NCI-H1694 (cell line): ENCODE data around the gene INSC.

Experiments
- DNase-seq: peaks from one replicate; lab custom pipeline; 2025; lab: John Stamatoyannopoulos, UW

INSC gene

GRCh38 chr11:15217416-15217815 lies 102.7 kb downstream of the INSC start:
- DNase-seq = no peak

- no peak for DNase-seq
These were observed 108.1 kb downstream of the INSC start for GRCh38 chr11:15222777-15223176.

- DNase-seq = no peak
These were observed 108.6 kb downstream of the INSC start for GRCh38 chr11:15223318-15223717.

- DNase-seq = no peak
These were observed 109.7 kb downstream of the INSC start for GRCh38 chr11:15224466-15224865.

- DNase-seq = no peak
These were observed 112.3 kb downstream of the INSC start for GRCh38 chr11:15227011-15227410.

- no peak for DNase-seq
These were observed 113.7 kb downstream of the INSC start for GRCh38 chr11:15228331-15228849.

- DNase-seq = no peak
These were observed 114.3 kb downstream of the INSC start for GRCh38 chr11:15229069-15229468.

- DNase-seq = no peak
These were observed 117.8 kb downstream of the INSC start for GRCh38 chr11:15232496-15232895.

- no peak for DNase-seq
These were observed 118.8 kb downstream of the INSC start for GRCh38 chr11:15233371-15234165.

GRCh38 chr11:15234796-15235195 lies 120.1 kb downstream of the INSC start:
- no peak for DNase-seq

- no peak for DNase-seq
These were observed 121.8 kb downstream of the INSC start for GRCh38 chr11:15236559-15236958.

- DNase-seq = no peak
These were observed 124.1 kb downstream of the INSC start for GRCh38 chr11:15238856-15239255.

GRCh38 chr11:15248749-15249148 lies 134.0 kb downstream of the INSC start:
- no peak for DNase-seq

- no peak for DNase-seq
These were observed 143.9 kb downstream of the INSC start for GRCh38 chr11:15258433-15259165.

GRCh38 chr11:15266999-15267398 lies 152.3 kb downstream of the INSC start:
- DNase-seq = no peak

GRCh38 chr11:15268598-15268997 lies 153.9 kb downstream of the INSC start:
- no peak for DNase-seq

GRCh38 chr11:15275141-15275540 lies 160.4 kb downstream of the INSC start:
- DNase-seq = no peak

- no peak for DNase-seq
These were observed 161.9 kb downstream of the INSC start for GRCh38 chr11:15276621-15277020.

- no peak for DNase-seq
These were observed 163.4 kb downstream of the INSC start for GRCh38 chr11:15278128-15278527.

- DNase-seq = no peak
These were observed 165.7 kb downstream of the INSC start for GRCh38 chr11:15280393-15280792.

- no peak for DNase-seq
These were observed 168.0 kb downstream of the INSC start for GRCh38 chr11:15282754-15283153.

GRCh38 chr11:15286465-15286864 lies 171.7 kb downstream of the INSC start:
- no peak for DNase-seq

- no peak for DNase-seq
These were observed 174.1 kb downstream of the INSC start for GRCh38 chr11:15288863-15289262.
